Measurements from ENCODE around the gene CNMD.
"Not testable (repeated sequence)": the region's sequence is repeated elsewhere in the genome, so short reads cannot be mapped to it uniquely, and the experiment has no call there.

CNMD gene

DNA sequence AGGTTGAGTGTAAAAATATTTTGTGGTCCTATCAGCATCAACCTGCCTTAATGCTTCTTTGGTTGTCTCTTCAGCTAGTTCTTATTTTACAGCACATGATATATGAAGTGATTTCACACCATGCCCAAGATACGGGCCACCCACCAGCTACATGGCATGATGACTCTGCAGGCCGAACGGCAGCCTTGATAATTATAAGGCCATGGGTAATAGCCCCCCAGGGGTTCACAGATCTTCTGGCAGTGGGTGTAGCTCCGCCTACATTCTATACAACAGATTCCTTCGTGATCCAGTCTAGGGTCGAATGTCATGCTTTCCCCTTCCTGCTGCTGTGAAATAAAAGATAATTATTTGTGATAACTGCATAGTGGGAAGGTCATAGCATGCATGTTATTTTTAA, 36.1 kb downstream of the CNMD start:
- H3K4me3 ChIP-seq (ENCODE audit: low read depth, low read length), result no peak overlapping the region
- no peak for DNase-seq (ENCODE audit: low read depth)
- no peak for TF ChIP-seq MYC (IDR thresholded peaks at IDR 0.05; ENCODE audit: low read depth, low read length)
- TF ChIP-seq, protein P1, sequence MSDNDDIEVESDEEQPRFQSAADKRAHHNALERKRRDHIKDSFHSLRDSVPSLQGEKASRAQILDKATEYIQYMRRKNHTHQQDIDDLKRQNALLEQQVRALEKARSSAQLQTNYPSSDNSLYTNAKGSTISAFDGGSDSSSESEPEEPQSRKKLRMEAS (IDR thresholded peaks at IDR 0.05; ENCODE audit: low read depth, low read length), result no peak
- TF ChIP-seq, protein P2, sequence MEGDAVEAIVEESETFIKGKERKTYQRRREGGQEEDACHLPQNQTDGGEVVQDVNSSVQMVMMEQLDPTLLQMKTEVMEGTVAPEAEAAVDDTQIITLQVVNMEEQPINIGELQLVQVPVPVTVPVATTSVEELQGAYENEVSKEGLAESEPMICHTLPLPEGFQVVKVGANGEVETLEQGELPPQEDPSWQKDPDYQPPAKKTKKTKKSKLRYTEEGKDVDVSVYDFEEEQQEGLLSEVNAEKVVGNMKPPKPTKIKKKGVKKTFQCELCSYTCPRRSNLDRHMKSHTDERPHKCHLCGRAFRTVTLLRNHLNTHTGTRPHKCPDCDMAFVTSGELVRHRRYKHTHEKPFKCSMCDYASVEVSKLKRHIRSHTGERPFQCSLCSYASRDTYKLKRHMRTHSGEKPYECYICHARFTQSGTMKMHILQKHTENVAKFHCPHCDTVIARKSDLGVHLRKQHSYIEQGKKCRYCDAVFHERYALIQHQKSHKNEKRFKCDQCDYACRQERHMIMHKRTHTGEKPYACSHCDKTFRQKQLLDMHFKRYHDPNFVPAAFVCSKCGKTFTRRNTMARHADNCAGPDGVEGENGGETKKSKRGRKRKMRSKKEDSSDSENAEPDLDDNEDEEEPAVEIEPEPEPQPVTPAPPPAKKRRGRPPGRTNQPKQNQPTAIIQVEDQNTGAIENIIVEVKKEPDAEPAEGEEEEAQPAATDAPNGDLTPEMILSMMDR (IDR thresholded peaks at IDR 0.05; ENCODE audit: low read depth, low read length), result no peak
- no peak for TF ChIP-seq POLR2A (IDR thresholded peaks at IDR 0.05; ENCODE audit: extremely low read depth, insufficient read length)

DNA sequence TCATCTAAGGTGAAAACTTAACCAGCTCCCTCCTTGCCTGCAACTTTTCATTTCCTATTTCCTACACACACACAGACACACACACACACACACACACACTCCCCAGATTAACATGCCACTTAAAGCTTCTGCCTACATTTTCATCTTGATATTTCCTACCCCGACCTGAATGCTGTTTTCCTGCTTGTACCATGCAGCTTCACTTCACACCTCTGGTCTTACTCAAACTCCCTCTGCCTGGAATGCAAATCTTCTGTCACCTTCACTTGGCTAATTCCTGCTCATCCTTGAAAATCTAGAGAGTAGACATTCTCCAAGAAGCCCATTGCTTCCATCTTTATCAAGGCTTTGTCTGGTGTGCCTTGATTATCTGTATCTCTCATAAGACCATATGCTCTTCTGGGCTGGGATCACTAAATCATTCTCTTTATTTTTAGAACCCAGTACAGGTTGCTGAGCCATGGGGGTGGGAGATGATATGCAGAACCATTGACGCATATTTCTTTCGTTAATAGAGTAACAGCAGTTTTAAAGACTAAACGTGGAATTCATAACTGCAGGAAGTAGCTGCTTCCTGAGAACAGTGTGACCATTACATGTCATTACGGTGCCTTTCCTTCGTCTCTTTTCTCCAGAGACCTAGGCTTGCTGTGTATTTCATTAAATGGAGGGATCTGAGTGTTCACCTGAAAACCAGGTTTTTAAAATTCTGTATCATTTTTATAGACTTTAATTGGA, 37.7 kb downstream of the CNMD start:
- DNase-seq (ENCODE audit: low read depth), result no peak
- no peak overlapping the region for H3K4me3 ChIP-seq (ENCODE audit: low read depth, low read length)
- no peak for TF ChIP-seq POLR2A (IDR thresholded peaks at IDR 0.05; ENCODE audit: extremely low read depth, insufficient read length)
- TF ChIP-seq MYC (IDR thresholded peaks at IDR 0.05; ENCODE audit: low read depth, low read length), result no peak
- TF ChIP-seq, protein P1 (IDR thresholded peaks at IDR 0.05; ENCODE audit: low read depth, low read length), result no peak
- TF ChIP-seq, protein P2 (IDR thresholded peaks at IDR 0.05; ENCODE audit: low read depth, low read length), result no peak

DNA sequence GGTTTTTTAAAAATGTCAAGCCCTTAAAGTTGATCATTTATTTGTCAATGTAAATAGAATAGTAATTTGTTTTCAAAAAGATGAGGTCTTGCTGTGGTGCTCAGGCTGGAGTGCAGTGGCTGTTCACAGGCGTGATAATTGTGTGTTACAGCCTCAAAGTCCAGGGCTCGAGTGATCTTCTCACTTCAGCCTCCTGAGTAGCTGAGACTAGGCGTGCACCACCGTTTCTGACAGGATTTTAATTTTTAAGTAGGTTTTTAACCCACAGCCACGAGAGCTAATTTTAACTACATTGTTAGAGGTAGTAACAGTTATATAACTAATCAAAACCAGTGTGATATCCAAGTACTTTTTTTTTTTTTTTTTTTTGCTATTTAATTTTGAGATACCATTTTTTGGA, 43.1 kb downstream of the CNMD start:
- H3K4me3 ChIP-seq (ENCODE audit: low read depth, low read length), result no peak overlapping the region
- TF ChIP-seq MYC (IDR thresholded peaks at IDR 0.05; ENCODE audit: low read depth, low read length), result no peak
- TF ChIP-seq POLR2A (IDR thresholded peaks at IDR 0.05; ENCODE audit: extremely low read depth, insufficient read length), result no peak
- TF ChIP-seq, protein P2 (IDR thresholded peaks at IDR 0.05; ENCODE audit: low read depth, low read length), result no peak
- TF ChIP-seq, protein P1 (IDR thresholded peaks at IDR 0.05; ENCODE audit: low read depth, low read length), result no peak
- no peak for DNase-seq (ENCODE audit: low read depth)

DNA sequence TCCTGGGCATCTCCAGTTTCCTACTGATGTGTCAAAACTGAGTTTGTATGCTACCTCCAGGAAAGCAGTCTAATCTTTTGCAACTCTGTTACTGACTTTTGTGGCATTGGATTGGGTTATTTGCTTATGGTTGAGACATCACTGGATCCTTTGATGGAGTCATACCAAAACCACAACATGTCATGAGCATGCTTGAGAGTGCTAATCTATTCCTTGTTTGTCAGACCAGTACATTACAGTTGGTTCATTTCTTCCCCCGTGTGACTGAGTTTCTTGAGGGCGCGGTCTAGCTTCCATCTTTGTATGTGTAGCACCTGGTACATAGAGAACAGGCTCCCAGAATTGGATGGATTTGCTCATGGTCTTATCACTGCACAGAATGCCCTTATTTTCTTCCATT, 43.8 kb downstream of the CNMD start:
- H3K4me3 ChIP-seq (ENCODE audit: low read depth, low read length), result no peak overlapping the region
- TF ChIP-seq POLR2A (IDR thresholded peaks at IDR 0.05; ENCODE audit: extremely low read depth, insufficient read length), result no peak
- TF ChIP-seq, protein P1 (IDR thresholded peaks at IDR 0.05; ENCODE audit: low read depth, low read length), result no peak
- no peak for TF ChIP-seq MYC (IDR thresholded peaks at IDR 0.05; ENCODE audit: low read depth, low read length)
- TF ChIP-seq, protein P2 (IDR thresholded peaks at IDR 0.05; ENCODE audit: low read depth, low read length), result no peak
- peak; percentile 56 for DNase-seq (ENCODE audit: low read depth)

DNA sequence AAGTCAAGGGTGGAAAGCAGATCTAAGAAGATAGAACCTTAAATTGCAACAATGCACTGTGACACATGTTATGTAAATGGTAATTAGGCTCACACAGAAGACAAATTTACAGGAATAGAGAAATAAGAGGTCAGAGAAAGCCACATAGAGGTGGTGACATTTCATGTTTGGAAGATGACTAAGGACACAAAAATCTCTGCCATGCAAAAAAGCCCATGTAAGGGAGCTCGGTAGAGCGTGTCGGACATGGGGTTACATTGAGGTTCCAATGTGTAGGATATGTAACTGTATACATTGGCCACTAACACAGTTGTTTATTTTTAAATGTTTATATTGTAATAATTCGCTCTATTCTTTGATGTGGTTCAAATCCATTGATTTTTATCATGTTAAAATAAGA, 53.2 kb downstream of the CNMD start:
- TF ChIP-seq, protein P1 (IDR thresholded peaks at IDR 0.05; ENCODE audit: low read depth, low read length), result no peak
- TF ChIP-seq, protein P2 (IDR thresholded peaks at IDR 0.05; ENCODE audit: low read depth, low read length), result no peak
- TF ChIP-seq POLR2A (IDR thresholded peaks at IDR 0.05; ENCODE audit: extremely low read depth, insufficient read length) (no peak), MYC (IDR thresholded peaks at IDR 0.05; ENCODE audit: low read depth, low read length) (no peak)
- DNase-seq (ENCODE audit: low read depth), result no peak
- H3K4me3 ChIP-seq (ENCODE audit: low read depth, low read length), result no peak overlapping the region

DNA sequence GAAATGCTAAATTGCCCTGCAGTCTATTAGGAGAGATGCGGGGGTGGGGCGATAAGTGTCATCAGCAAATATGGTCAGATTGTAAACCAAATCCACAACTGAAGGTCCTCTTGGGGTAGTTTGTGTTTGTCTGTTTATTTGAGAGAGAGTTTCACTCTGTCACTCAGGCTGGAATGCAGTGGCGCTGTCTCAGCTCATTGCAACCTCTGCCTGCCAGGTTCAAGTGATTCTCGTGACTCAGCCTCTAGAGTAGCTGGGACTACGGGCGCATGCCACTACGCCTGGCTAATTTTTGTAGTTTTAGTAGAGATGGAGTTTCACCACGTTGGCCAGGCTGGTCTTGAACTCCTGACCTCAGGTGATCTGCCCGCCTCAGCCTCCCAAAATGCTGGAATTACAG, 53.8 kb downstream of the CNMD start:
- not testable (repeated sequence) for DNase-seq (ENCODE audit: low read depth); H3K4me3 ChIP-seq (ENCODE audit: low read depth, low read length)
